GM12864 (cell line): Measurements from ENCODE around the gene KDM6B.

ENCODE experiments used
- DNase-seq: peaks from one replicate; pipeline ENCODE4 v3.0.0-alpha.2; 2011; ENCODE audit warnings: low read depth
- H3K4me3 ChIP-seq: 2 replicates; pipeline ENCODE4 v1.5.1; 2011; ENCODE audit warnings: mild to moderate bottlenecking, low read depth, low read length, control low read depth
- CTCF ChIP-seq: IDR thresholded peaks from 2 replicates; pipeline ENCODE4 v1.5.1; 2011; ENCODE audit warnings: low read depth, mild to moderate bottlenecking, moderate library complexity, low read length, control low read depth, inconsistent platforms; ENCODE audit errors: missing control alignments

The KDM6B gene

GRCh38 chr17:7873051-7873450, 39.0 kb downstream of the KDM6B start:
- DNase-seq = no peak
- no peak overlapping the region for H3K4me3 ChIP-seq
- TF ChIP-seq CTCF = no peak

- TF ChIP-seq CTCF = no peak
- no peak for DNase-seq
- no peak overlapping the region for H3K4me3 ChIP-seq
Measured at GRCh38 chr17:7875804-7876370, 41.9 kb downstream of the KDM6B start.

- no peak overlapping the region for H3K4me3 ChIP-seq
- TF ChIP-seq CTCF = no peak
- DNase-seq = no peak
Measured at GRCh38 chr17:7878234-7878633, 44.2 kb downstream of the KDM6B start.

GRCh38 chr17:7880076-7880868, 46.3 kb downstream of the KDM6B start:
- TF ChIP-seq CTCF = no peak
- no peak for DNase-seq
- no peak overlapping the region for H3K4me3 ChIP-seq

GRCh38 chr17:7881276-7882054, 47.4 kb downstream of the KDM6B start:
- no peak for DNase-seq

GRCh38 chr17:7882068-7882467, 48.1 kb downstream of the KDM6B start:
- no peak overlapping the region for H3K4me3 ChIP-seq
- no peak for TF ChIP-seq CTCF

More at GRCh38 chr17:7881276-7882054, 47.4 kb downstream of the KDM6B start:
- TF ChIP-seq CTCF = no peak
- no peak overlapping the region for H3K4me3 ChIP-seq

More at GRCh38 chr17:7882068-7882467, 48.1 kb downstream of the KDM6B start:
- no peak for DNase-seq
